ENCODE results near the gene CCL26.

DNA sequence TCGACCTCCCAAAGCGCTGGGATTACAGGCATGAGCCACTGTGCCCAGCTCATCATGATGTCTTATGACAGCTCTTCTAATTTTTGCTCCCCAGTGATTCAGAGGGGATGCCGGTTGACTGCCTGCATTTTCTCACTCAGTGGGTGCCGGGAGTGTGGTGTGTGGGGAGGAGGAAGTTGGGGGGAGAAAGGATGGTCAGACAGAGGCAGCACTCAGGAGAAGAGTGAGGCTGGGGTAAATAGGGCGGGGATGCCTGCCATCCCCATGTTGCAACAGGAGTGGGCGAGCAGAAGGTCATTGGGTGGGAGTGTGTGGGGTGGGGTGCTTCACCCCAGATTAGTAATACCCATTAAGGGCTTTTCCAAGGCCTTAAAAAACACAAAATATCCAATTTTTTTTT, 45.1 kb upstream of the CCL26 start:
- TF ChIP-seq POLR2A (IDR thresholded peaks at IDR 0.05; ENCODE audit: low read depth): no peak
- TF ChIP-seq, protein P1, sequence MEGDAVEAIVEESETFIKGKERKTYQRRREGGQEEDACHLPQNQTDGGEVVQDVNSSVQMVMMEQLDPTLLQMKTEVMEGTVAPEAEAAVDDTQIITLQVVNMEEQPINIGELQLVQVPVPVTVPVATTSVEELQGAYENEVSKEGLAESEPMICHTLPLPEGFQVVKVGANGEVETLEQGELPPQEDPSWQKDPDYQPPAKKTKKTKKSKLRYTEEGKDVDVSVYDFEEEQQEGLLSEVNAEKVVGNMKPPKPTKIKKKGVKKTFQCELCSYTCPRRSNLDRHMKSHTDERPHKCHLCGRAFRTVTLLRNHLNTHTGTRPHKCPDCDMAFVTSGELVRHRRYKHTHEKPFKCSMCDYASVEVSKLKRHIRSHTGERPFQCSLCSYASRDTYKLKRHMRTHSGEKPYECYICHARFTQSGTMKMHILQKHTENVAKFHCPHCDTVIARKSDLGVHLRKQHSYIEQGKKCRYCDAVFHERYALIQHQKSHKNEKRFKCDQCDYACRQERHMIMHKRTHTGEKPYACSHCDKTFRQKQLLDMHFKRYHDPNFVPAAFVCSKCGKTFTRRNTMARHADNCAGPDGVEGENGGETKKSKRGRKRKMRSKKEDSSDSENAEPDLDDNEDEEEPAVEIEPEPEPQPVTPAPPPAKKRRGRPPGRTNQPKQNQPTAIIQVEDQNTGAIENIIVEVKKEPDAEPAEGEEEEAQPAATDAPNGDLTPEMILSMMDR (IDR thresholded peaks at IDR 0.05): no peak
- TF ChIP-seq POLR2AphosphoS5 (IDR thresholded peaks at IDR 0.05): no peak
- no peak for TF ChIP-seq EP300 (IDR thresholded peaks at IDR 0.05)
